H1 (cell line): ENCODE data around the gene TSPAN16. TPM values are rescaled to one million over a fixed set of nuclear protein-coding genes. Genes with fewer than 3 reads are reported as not detected.

Source experiments
- CTCF ChIA-PET: fragments of 300-600 bp; sonication (Branson Sonifier 250); formaldehyde crosslinking; loops from one replicate; lab custom pipeline; 2021; ENCODE audit not compliant: partially characterized antibody; lab: Charles Lee
- POLR2A ChIA-PET: fragments of 300-600 bp; sonication (Branson Sonifier 250); formaldehyde crosslinking; loops from one replicate; lab custom pipeline; 2021; ENCODE audit warnings: inconsistent platforms; ENCODE audit not compliant: partially characterized antibody; lab: Charles Lee
- DNase-seq, 2 experiments: peaks; one replicate each; pipeline versions ENCODE4 v3.0.0 to v3.0.0-alpha.2; 2010 to 2022; ENCODE audit warnings: low spot score in 2 of 2, low read depth in 1 of 2, mixed read lengths in 1 of 2
- FAIRE-seq: peaks from 2 replicates; lab custom pipeline; 2011; peaks lifted over from hg19 to GRCh38; lab: Jason Lieb, UNC
- H2AFZ ChIP-seq: 2 replicates; pipeline ENCODE4 v1.8.1; 2012; ENCODE audit warnings: low read length, inconsistent platforms
- H2AK5ac ChIP-seq: 2 replicates; pipeline ENCODE4 v1.6.1; 2013; ENCODE audit warnings: low read depth, low read length
- H2BK120ac ChIP-seq: replicated peaks from 2 replicates; pipeline ENCODE3; 2013; ENCODE audit warnings: low read depth, low read length, inconsistent platforms
- H2BK12ac ChIP-seq: 2 replicates; pipeline ENCODE4 v1.6.1; 2013; ENCODE audit warnings: low read depth, low read length
- H2BK15ac ChIP-seq: 2 replicates; pipeline ENCODE4 v1.6.1; 2013; ENCODE audit warnings: low read length
- H2BK20ac ChIP-seq: 2 replicates; pipeline ENCODE4 v1.6.1; 2013; ENCODE audit warnings: low read length
- H2BK5ac ChIP-seq: 2 replicates; pipeline ENCODE4 v1.6.1; 2013; ENCODE audit warnings: low read depth, low read length
- H3K14ac ChIP-seq: 2 replicates; pipeline ENCODE4 v1.6.1; 2013; ENCODE audit warnings: inconsistent platforms; ENCODE audit not compliant: insufficient read length
- H3K18ac ChIP-seq: 2 replicates; pipeline ENCODE4 v1.6.1; 2013; ENCODE audit warnings: low read length; ENCODE audit errors: extremely low read depth
- H3K23ac ChIP-seq: 2 replicates; pipeline ENCODE4 v1.6.1; 2013; ENCODE audit warnings: inconsistent platforms; ENCODE audit not compliant: insufficient read length
- H3K23me2 ChIP-seq: 2 replicates; pipeline ENCODE4 v1.6.1; 2013; ENCODE audit warnings: low read depth, low read length
- H3K27ac ChIP-seq: 2 replicates; pipeline ENCODE4 v1.6.1; 2011; ENCODE audit warnings: low read depth, low read length, inconsistent platforms
- H3K27me3 ChIP-seq, 4 experiments: replicated peaks in 1 of 4; 1 replicate in 1 of 4; 2 replicates in 3 of 4; pipeline versions ENCODE4 v1.6.1 to v1.8.1; 2011 to 2013; ENCODE audit warnings: low read length in 3 of 4, mild to moderate bottlenecking in 3 of 4, inconsistent platforms in 2 of 4, mixed read lengths in 2 of 4, moderate library complexity in 1 of 4; ENCODE audit not compliant: control insufficient read depth in 3 of 4, insufficient read depth in 3 of 4; ENCODE audit errors: extremely low read depth in 1 of 4
- H3K36me3 ChIP-seq, 4 experiments: 2 replicates each; pipeline versions ENCODE4 v1.6.1 to v1.8.1; 2011 to 2013; ENCODE audit warnings: mild to moderate bottlenecking in 4 of 4, low read length in 3 of 4, moderate library complexity in 2 of 4, control low read depth in 1 of 4, inconsistent platforms in 1 of 4; ENCODE audit not compliant: insufficient read depth in 4 of 4, control insufficient read depth in 2 of 4
- H3K4ac ChIP-seq: replicated peaks from 2 replicates; pipeline ENCODE3; 2013; ENCODE audit warnings: low read length, low read depth, mixed read lengths, inconsistent platforms; ENCODE audit not compliant: insufficient read length
- H3K4me1 ChIP-seq, 4 experiments: replicated peaks in 1 of 4; 1 replicate in 1 of 4; 2 replicates in 3 of 4; pipeline versions ENCODE4 v1.6.1 to v1.8.1; 2011 to 2013; ENCODE audit warnings: low read length in 3 of 4, inconsistent platforms in 2 of 4, mixed read lengths in 1 of 4; ENCODE audit not compliant: insufficient read depth in 4 of 4, control insufficient read depth in 3 of 4
- H3K4me2 ChIP-seq, 2 experiments: 2 replicates each; pipeline versions ENCODE4 v1.6.1 to v1.8.1; 2011 to 2013; ENCODE audit warnings: low read depth in 2 of 2, low read length in 2 of 2, control low read depth in 1 of 2, inconsistent platforms in 1 of 2, mild to moderate bottlenecking in 1 of 2; ENCODE audit not compliant: insufficient read depth in 1 of 2
- H3K4me3 ChIP-seq, 4 experiments: fragments of 200-600, 300-600 bp in 1 of 4; sonication (generic), shearing (Covaris generic), sonication (Bioruptor Twin) in 1 of 4; 2 replicates each; pipeline versions ENCODE4 v1.5.1 to v1.8.1; 2011 to 2016; ENCODE audit warnings: low read length in 4 of 4, low read depth in 3 of 4, control low read depth in 2 of 4, inconsistent platforms in 2 of 4, mild to moderate bottlenecking in 2 of 4, mixed read lengths in 1 of 4, moderate library complexity in 1 of 4; ENCODE audit not compliant: insufficient read depth in 2 of 4; ENCODE audit errors: extremely low read depth in 1 of 4
- H3K56ac ChIP-seq: replicated peaks from 2 replicates; pipeline ENCODE3; 2013; ENCODE audit warnings: low read depth, mild to moderate bottlenecking, mixed read lengths, low read length, inconsistent platforms; ENCODE audit not compliant: insufficient read length
- H3K79me1 ChIP-seq: 2 replicates; pipeline ENCODE4 v1.6.1; 2013; ENCODE audit warnings: low read depth, low read length, control low read depth
- H3K79me2 ChIP-seq, 2 experiments: 2 replicates each; pipeline versions ENCODE4 v1.6.1 to v1.8.1; 2012 to 2013; ENCODE audit warnings: low read length in 2 of 2, mild to moderate bottlenecking in 2 of 2, inconsistent platforms in 1 of 2; ENCODE audit not compliant: insufficient read depth in 2 of 2, control insufficient read depth in 1 of 2
- H3K9ac ChIP-seq, 4 experiments: replicated peaks in 1 of 4; 1 replicate in 1 of 4; 2 replicates in 3 of 4; pipeline versions ENCODE4 v1.6.1 to v1.8.1; 2011 to 2013; ENCODE audit warnings: low read depth in 3 of 4, low read length in 3 of 4, control low read depth in 2 of 4, mild to moderate bottlenecking in 2 of 4, moderate library complexity in 2 of 4, inconsistent platforms in 1 of 4; ENCODE audit errors: extremely low read depth in 1 of 4
- H3K9me3 ChIP-seq, 2 experiments: 2 replicates each; pipeline versions ENCODE4 v1.6.1 to v1.8.1; 2012 to 2013; ENCODE audit warnings: mild to moderate bottlenecking in 2 of 2, moderate library complexity in 2 of 2, control low read depth in 1 of 2, inconsistent platforms in 1 of 2, low read depth in 1 of 2, low read length in 1 of 2, mixed read lengths in 1 of 2; ENCODE audit not compliant: insufficient read depth in 2 of 2
- H4K20me1 ChIP-seq, 2 experiments: replicated peaks in 1 of 2; 2 replicates each; pipeline versions ENCODE3 to v1.8.1; 2011 to 2013; ENCODE audit warnings: inconsistent platforms in 2 of 2, low read length in 2 of 2, mild to moderate bottlenecking in 1 of 2; ENCODE audit not compliant: insufficient read depth in 2 of 2, control insufficient read depth in 1 of 2
- H4K5ac ChIP-seq: 2 replicates; pipeline ENCODE4 v1.6.1; 2013; ENCODE audit warnings: low read length, low read depth, mixed read lengths, inconsistent platforms; ENCODE audit not compliant: insufficient read length
- H4K8ac ChIP-seq: 2 replicates; pipeline ENCODE4 v1.8.0; 2013; ENCODE audit warnings: mild to moderate bottlenecking, moderate library complexity, low read length, inconsistent platforms; ENCODE audit not compliant: insufficient read depth; ENCODE audit errors: extremely low read depth
- H4K91ac ChIP-seq: replicated peaks from 2 replicates; pipeline ENCODE3; 2013; ENCODE audit warnings: low read length, mixed read lengths, inconsistent platforms; ENCODE audit not compliant: insufficient read length
- ASH2L ChIP-seq: fragments of 200-600, 300-600 bp; sonication (generic); IDR thresholded peaks from one replicate; pipeline ENCODE4 v1.7.1; 2017; ENCODE audit warnings: low read length
- EGR1 ChIP-seq: IDR thresholded peaks from 2 replicates; pipeline ENCODE4 v1.6.1; 2011; ENCODE audit warnings: low read depth, low read length, borderline replicate concordance
- GTF2F1 ChIP-seq: IDR thresholded peaks from 2 replicates; pipeline ENCODE4 v1.6.1; 2012; ENCODE audit warnings: low read depth, low read length, improper control_type of control experiment, borderline replicate concordance
- WGBS, 2 experiments: shearing (Covaris generic) in 1 of 2; methylation state at CpG; one replicate each; pipeline versions ENCODE4 v1.1.6 to v1.1.7; 2013 to 2015; ENCODE audit warnings: low lambda C conversion rate in 2 of 2, mixed read lengths in 2 of 2, inconsistent platforms in 1 of 2, low coverage in 1 of 2, missing lambda C conversion rate in 1 of 2; ENCODE audit not compliant: insufficient replicate concordance in 2 of 2, insufficient coverage in 1 of 2, insufficient read length in 1 of 2; ENCODE audit errors: extremely low coverage in 1 of 2, missing lambda C conversion rate in 1 of 2; 5-methylcytosine and 5-hydroxymethylcytosine counted together
- polyA plus RNA-seq, 7 experiments: library from polyadenylated mRNA; depleted of rRNA in 3 of 7; stranded (reverse) in 5 of 7; unstranded in 2 of 7; fragments of >200 nt in 5 of 7; fragments of 200-250 nt in 2 of 7; gene quantifications; 1 replicate in 5 of 7; 2 replicates in 1 of 7; 4 replicates in 1 of 7; pipeline versions ENCODE4 v1.2.1 to v1.2.3, GENCODE V29; 2011 to 2013; ENCODE audit warnings: missing spikeins in 2 of 7, mixed read lengths in 2 of 7
- total RNA-seq: library from RNA; stranded (reverse); fragmentation: NEBNext Ultra II Directional; extraction: Animal tissue kit (Norgen Biotek cat#: 25700); gene quantifications from 2 replicates; pipeline ENCODE4 v1.2.1, GENCODE V29; 2021

Gene TSPAN16
- total and polyA plus RNA-seq, 2 of the 8 experiments (the other 6 are each of a cell fraction or from before 2014, with no cell fraction given): not detected

GRCh38 chr19:11291991-11292390 lies 4.0 kb upstream of the TSPAN16 start:
- H3K4me2 ChIP-seq: no peak overlapping the region
- no peaks in the 10 kb centered on the region for H3K9me3 ChIP-seq
- H3K18ac ChIP-seq: no peak overlapping the region
- H3K23me2 ChIP-seq: no peaks in the 10 kb centered on the region; the same call in 1 of the 2 replicates
- H2BK12ac ChIP-seq: no peak overlapping the region
- DNase-seq: no peak
- peaks cover 0 to 6% (median 2%) of the 10 kb centered on the region in 4 experiments; a peak in 4 of 7 replicates for H3K4me1 ChIP-seq
- 95% methylated on average over 1 of the region's 1 CpG; no CpG with 5 or more reads in 1 of the 2 experiments for WGBS, 2 experiments
- H4K5ac ChIP-seq: no peak overlapping the region
- H2AK5ac ChIP-seq: no peak overlapping the region
- no peaks in the 10 kb centered on the region for H3K79me1 ChIP-seq
- H3K4ac ChIP-seq: no peak overlapping the region
- no peak overlapping the region for H2AFZ ChIP-seq
- CTCF ChIA-PET: interaction anchor here (0.9 to 1.9 kb wide), 7 partner anchors 10 to 138 kb away, joined by 3 to 6 read pairs (median 3); partner anchors contain the start of gene SWSAP1
- H3K14ac ChIP-seq: no peak overlapping the region
- H3K23ac ChIP-seq: no peak overlapping the region
- TF ChIP-seq GTF2F1: no peak
- no peak for TF ChIP-seq ASH2L
- TF ChIP-seq EGR1: no peak
- TF ChIP-seq, all 59 proteins: peak for 0
- no peak overlapping the region for H4K91ac ChIP-seq
- no peak overlapping the region for H2BK120ac ChIP-seq
- no peak overlapping the region for H2BK15ac ChIP-seq
- H3K9ac ChIP-seq: no peak overlapping the region
- H2BK20ac ChIP-seq: no peak overlapping the region
- H3K27me3 ChIP-seq: no peaks in the 10 kb centered on the region; a peak in 2 of 7 replicates
- H3K36me3 ChIP-seq: no peaks in the 10 kb centered on the region
- POLR2A ChIA-PET: no interaction called here
- H3K4me3 ChIP-seq: no peak overlapping the region
- no peaks in the 10 kb centered on the region for H4K20me1 ChIP-seq
- no peak overlapping the region for H3K56ac ChIP-seq
- H3K79me2 ChIP-seq: no peaks in the 10 kb centered on the region
- no peak for FAIRE-seq
- no peak overlapping the region for H4K8ac ChIP-seq
- no peak overlapping the region for H3K27ac ChIP-seq
- H2BK5ac ChIP-seq: no peak overlapping the region
